Mesodermal cell (in vitro differentiated cells): Measurements from ENCODE around the gene ATG7.
"Not testable (repeated sequence)": the region's sequence is repeated elsewhere in the genome, so short reads cannot be mapped to it uniquely, and the experiment has no call there.

ENCODE experiments used
- H3K27ac ChIP-seq: 2 replicates; pipeline ENCODE4 v1.7.0; 2013; ENCODE audit warnings: mild to moderate bottlenecking, low read depth, low read length, moderate library complexity; ENCODE audit not compliant: severe bottlenecking
- H3K36me3 ChIP-seq: 2 replicates; pipeline ENCODE4 v1.7.1; 2013; ENCODE audit warnings: mild to moderate bottlenecking, low read length, moderate library complexity; ENCODE audit not compliant: control insufficient read depth, insufficient read depth
- H3K4me1 ChIP-seq: one replicate; pipeline ENCODE4 v1.7.1; 2013; ENCODE audit warnings: mild to moderate bottlenecking, low read length; ENCODE audit not compliant: insufficient read depth, control insufficient read depth, poor library complexity, severe bottlenecking
- H3K4me3 ChIP-seq: 2 replicates; pipeline ENCODE4 v1.7.0; 2013; ENCODE audit warnings: low read length, control low read depth, mild to moderate bottlenecking; ENCODE audit not compliant: insufficient read depth, poor library complexity, severe bottlenecking; ENCODE audit errors: extremely low read depth
- H3K9me3 ChIP-seq: 2 replicates; pipeline ENCODE4 v1.7.1; 2013; ENCODE audit warnings: mild to moderate bottlenecking, low read length, moderate library complexity; ENCODE audit not compliant: control insufficient read depth
- WGBS, 2 experiments: methylation state at CpG; one replicate each; pipeline ENCODE4 v1.1.5; 2013; ENCODE audit warnings: missing lambda C conversion rate in 2 of 2; ENCODE audit not compliant: insufficient coverage in 2 of 2; 5-methylcytosine and 5-hydroxymethylcytosine counted together

The ATG7 gene

DNA sequence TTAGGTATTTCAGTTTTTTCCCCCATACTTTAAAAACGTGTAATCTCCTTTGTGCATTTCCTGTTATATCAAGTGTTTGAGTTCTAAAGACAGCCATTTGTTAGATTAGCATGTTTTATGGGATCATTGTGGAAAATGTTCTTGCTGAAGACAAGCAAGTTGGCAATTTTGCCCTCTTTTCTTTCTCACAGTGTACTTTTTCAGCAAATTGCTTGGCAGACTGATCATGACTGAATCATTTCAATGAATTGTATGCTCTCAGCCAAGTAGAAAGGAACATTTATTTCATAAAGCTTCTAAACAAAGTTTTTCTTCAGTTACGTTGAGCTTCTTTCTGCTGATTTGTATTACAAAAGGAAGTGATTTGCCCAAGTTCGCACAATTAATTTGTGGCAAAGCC lies 51.6 kb downstream of the ATG7 start:
- no peaks in the 10 kb centered on the region for H3K4me1 ChIP-seq
- peaks cover 23% of the 10 kb centered on the region for H3K36me3 ChIP-seq
- no peak overlapping the region for H3K4me3 ChIP-seq
- H3K9me3 ChIP-seq = no peaks in the 10 kb centered on the region
- H3K27ac ChIP-seq = no peak overlapping the region
- WGBS, 2 experiments = 100% methylated on average over 1 of the region's 3 CpGs; no CpG with 5 or more reads in 1 of the 2 experiments

- no peaks in the 10 kb centered on the region for H3K9me3 ChIP-seq
- H3K4me1 ChIP-seq = no peaks in the 10 kb centered on the region
- no peak overlapping the region for H3K4me3 ChIP-seq
- no peak overlapping the region for H3K27ac ChIP-seq
- peaks cover 8% of the 10 kb centered on the region for H3K36me3 ChIP-seq
- WGBS, 2 experiments = 83 to 97% methylated on average over 3 of the region's 3 CpGs
Measured at GRCh38 chr3:11327619-11328018, 55.4 kb downstream of the ATG7 start.

GRCh38 chr3:11328196-11328945 lies 56.2 kb downstream of the ATG7 start:
- H3K4me3 ChIP-seq = no peak overlapping the region
- no peaks in the 10 kb centered on the region for H3K4me1 ChIP-seq
- H3K9me3 ChIP-seq = no peaks in the 10 kb centered on the region
- WGBS, 2 experiments = 97 to 98% methylated on average over 4 to 6 of the region's 10 CpGs
- H3K36me3 ChIP-seq = peaks cover 3% of the 10 kb centered on the region
- no peak overlapping the region for H3K27ac ChIP-seq

DNA sequence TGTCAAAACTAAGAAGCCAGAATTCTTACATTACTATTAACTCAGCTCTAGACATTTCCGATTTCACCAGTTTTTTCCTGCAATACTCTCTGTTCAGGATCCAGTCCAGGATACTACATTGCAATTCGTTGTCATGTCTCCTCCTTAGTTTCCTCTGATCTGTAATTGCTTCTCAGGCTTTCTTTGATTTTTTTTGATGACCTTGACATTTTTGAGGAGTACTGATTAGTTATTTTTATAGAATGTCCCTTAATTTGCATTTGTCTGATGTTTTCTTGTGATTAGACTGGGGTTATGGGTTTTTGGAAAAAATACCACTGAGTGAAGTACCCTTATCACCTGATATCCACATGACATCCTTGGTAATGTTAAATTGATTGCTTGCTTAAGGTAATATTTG lies 57.6 kb downstream of the ATG7 start:
- H3K9me3 ChIP-seq = no peaks in the 10 kb centered on the region
- WGBS, 2 experiments = 80 to 98% methylated on average over 2 of the region's 2 CpGs
- no peak overlapping the region for H3K27ac ChIP-seq
- peaks cover 3% of the 10 kb centered on the region for H3K36me3 ChIP-seq
- H3K4me3 ChIP-seq = no peak overlapping the region
- H3K4me1 ChIP-seq = no peaks in the 10 kb centered on the region

DNA sequence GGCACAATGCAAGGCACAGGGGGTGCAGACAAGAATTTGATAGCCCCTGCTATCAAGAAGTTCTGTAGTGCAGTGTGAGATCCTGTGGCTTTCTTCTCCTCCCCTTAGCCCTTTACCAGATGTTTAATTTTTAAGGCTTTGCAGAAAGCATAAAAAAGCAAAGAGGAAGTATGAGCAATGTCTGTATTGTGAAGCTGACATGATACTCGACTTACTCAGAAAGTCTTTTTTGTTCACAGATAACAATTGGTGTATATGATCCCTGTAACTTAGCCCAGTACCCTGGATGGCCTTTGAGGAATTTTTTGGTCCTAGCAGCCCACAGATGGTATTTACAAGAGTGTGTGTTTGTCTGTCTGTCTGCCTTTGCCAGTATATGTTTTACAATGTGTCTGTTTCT lies 58.9 kb downstream of the ATG7 start:
- no peak overlapping the region for H3K4me3 ChIP-seq
- H3K27ac ChIP-seq = no peak overlapping the region
- 100% methylated on average over 1 of the region's 1 CpG; no CpG with 5 or more reads in 1 of the 2 experiments for WGBS, 2 experiments
- no peaks in the 10 kb centered on the region for H3K9me3 ChIP-seq
- peaks cover 3% of the 10 kb centered on the region for H3K36me3 ChIP-seq
- H3K4me1 ChIP-seq = no peaks in the 10 kb centered on the region

- Histone ChIP-seq H3K4me1 (no peaks in the 10 kb centered on the region), H3K4me3 (no peak overlapping the region), H3K27ac (no peak overlapping the region), H3K36me3 (peaks cover 3% of the 10 kb centered on the region), H3K9me3 (no peaks in the 10 kb centered on the region)
- 62 to 69% methylated on average over 2 to 3 of the region's 4 CpGs for WGBS, 2 experiments
Measured at GRCh38 chr3:11335056-11335608, 62.9 kb downstream of the ATG7 start.

DNA sequence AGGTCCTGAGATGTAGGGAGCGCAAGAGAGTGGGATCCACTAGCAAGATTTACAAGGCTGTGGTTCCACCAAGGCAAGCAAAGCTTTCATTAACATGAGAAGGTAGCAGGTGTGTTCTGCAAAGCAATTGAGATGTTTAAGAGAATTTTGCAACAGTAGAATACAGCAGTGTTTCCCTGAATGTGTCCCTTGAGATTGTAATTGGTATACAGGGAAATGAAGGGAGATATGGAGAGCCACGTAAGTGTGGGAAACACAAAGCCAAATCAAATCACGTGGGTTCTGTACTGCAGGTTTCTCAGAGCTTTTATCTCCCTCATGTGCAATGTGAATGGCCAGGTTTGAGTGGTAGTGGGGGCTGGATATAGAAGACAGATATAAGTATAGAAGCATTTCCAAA lies 67.3 kb downstream of the ATG7 start:
- no peaks in the 10 kb centered on the region for H3K9me3 ChIP-seq
- H3K4me3 ChIP-seq = no peak overlapping the region
- WGBS, 2 experiments = 92 to 98% methylated on average over 3 of the region's 3 CpGs
- peaks cover 2% of the 10 kb centered on the region for H3K36me3 ChIP-seq
- H3K4me1 ChIP-seq = no peaks in the 10 kb centered on the region
- no peak overlapping the region for H3K27ac ChIP-seq

- Histone ChIP-seq H3K9me3 (no peaks in the 10 kb centered on the region), H3K4me1 (no peaks in the 10 kb centered on the region), H3K27ac (no peak overlapping the region), H3K4me3 (no peak overlapping the region), H3K36me3 (peaks cover 17% of the 10 kb centered on the region)
- WGBS, 2 experiments = no CpG with 5 or more reads among the region's 1 CpG
Measured at GRCh38 chr3:11346416-11346815, 74.2 kb downstream of the ATG7 start.

GRCh38 chr3:11348877-11349276 lies 76.7 kb downstream of the ATG7 start:
- not testable (repeated sequence) for H3K9me3 ChIP-seq, H3K4me3 ChIP-seq, H3K27ac ChIP-seq, H3K4me1 ChIP-seq
- H3K36me3 ChIP-seq = peaks cover 17% of the 10 kb centered on the region
- 96 to 100% methylated on average over 2 to 6 of the region's 6 CpGs for WGBS, 2 experiments

- H3K27ac ChIP-seq = no peak overlapping the region
- no peaks in the 10 kb centered on the region for H3K4me1 ChIP-seq
- H3K9me3 ChIP-seq = no peaks in the 10 kb centered on the region
- no CpG with 5 or more reads among the region's 2 CpGs for WGBS, 2 experiments
- no peak overlapping the region for H3K4me3 ChIP-seq
- H3K36me3 ChIP-seq = peaks cover 16% of the 10 kb centered on the region
Measured at GRCh38 chr3:11349446-11349845, 77.2 kb downstream of the ATG7 start.

GRCh38 chr3:11350374-11350773 lies 78.2 kb downstream of the ATG7 start:
- H3K4me1 ChIP-seq = no peaks in the 10 kb centered on the region
- no peaks in the 10 kb centered on the region for H3K9me3 ChIP-seq
- no peak overlapping the region for H3K27ac ChIP-seq
- 100% methylated on average over 1 of the region's 2 CpGs; no CpG with 5 or more reads in 1 of the 2 experiments for WGBS, 2 experiments
- no peak overlapping the region for H3K4me3 ChIP-seq
- peaks cover 13% of the 10 kb centered on the region for H3K36me3 ChIP-seq
